LNCAP (cell line): ENCODE measurements around the gene UGT8.

Source experiments
- TF ChIP-seq, protein P1 (sequence below): fragments of 450-650 bp; IDR thresholded peaks from 2 replicates; pipeline ENCODE4 v1.5.1; 2017; ENCODE audit warnings: mild to moderate bottlenecking

UGT8 gene

GRCh38 chr4:114598191-114599121 lies at the start of gene UGT8:
TSS of gene UGT8 (plus strand) at chr4:114598807. CDS start at chr4:114622881, 24,074 bp downstream.
- TF ChIP-seq, protein P1, sequence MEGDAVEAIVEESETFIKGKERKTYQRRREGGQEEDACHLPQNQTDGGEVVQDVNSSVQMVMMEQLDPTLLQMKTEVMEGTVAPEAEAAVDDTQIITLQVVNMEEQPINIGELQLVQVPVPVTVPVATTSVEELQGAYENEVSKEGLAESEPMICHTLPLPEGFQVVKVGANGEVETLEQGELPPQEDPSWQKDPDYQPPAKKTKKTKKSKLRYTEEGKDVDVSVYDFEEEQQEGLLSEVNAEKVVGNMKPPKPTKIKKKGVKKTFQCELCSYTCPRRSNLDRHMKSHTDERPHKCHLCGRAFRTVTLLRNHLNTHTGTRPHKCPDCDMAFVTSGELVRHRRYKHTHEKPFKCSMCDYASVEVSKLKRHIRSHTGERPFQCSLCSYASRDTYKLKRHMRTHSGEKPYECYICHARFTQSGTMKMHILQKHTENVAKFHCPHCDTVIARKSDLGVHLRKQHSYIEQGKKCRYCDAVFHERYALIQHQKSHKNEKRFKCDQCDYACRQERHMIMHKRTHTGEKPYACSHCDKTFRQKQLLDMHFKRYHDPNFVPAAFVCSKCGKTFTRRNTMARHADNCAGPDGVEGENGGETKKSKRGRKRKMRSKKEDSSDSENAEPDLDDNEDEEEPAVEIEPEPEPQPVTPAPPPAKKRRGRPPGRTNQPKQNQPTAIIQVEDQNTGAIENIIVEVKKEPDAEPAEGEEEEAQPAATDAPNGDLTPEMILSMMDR: no peak

DNA sequence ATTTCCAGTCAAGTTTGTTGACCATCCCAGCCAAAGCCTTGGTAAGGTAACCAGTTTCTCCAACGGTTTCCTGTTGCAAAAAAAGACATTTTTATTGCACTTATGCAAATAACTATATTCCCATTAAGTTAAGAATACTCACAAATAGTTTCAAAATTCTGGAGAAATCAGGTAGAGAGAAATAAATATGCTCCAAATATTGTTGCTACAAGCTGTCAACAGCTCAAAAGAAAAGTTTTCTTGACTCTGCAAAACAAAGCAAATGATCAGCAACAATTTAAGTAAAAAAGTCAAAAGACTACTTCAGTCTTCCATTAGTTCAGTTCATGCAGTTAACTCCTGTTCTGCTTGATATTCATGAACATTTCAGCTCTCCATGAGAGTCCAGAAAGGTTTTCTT lies 49.0 kb upstream of the UGT8 start:
- TF ChIP-seq, protein P1: no peak

DNA sequence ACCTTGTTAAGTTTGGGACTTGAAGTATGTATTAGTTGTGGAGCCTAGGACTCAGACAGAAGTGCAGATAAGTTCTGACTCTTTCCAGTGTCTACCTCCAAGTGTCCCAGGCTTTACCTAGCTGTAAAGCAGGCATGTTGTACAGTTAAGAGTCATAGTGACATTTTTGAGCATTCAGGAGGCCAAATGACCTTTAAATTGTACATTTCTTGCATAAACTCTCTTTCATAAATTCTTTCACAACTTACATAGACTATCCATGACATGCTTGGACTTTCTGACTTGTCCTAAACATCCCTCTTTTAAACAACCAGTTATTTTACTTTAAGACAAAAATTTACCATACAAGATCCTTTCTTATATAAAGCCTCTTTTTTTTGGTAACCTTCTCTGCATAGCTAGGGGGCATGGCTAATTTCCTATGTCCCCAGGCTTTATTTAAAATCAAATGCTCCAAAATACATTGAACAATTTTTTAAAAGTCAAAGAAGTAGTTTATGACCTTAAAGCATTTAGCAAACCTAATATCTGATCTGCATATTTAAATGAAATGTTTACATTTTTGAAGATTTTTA lies 40.1 kb upstream of the UGT8 start:
- TF ChIP-seq, protein P1: no peak

- TF ChIP-seq, protein P1: no peak
These were observed 37.0 kb upstream of the UGT8 start for GRCh38 chr4:114561590-114561989.

- TF ChIP-seq, protein P1: no peak
These were observed 36.3 kb upstream of the UGT8 start for GRCh38 chr4:114562176-114562904.

- TF ChIP-seq, protein P1: no peak
These were observed 34.9 kb upstream of the UGT8 start for GRCh38 chr4:114563536-114564315.

GRCh38 chr4:114577386-114577785 lies 21.2 kb upstream of the UGT8 start:
- TF ChIP-seq, protein P1: no peak
